GM12891 (cell line): ENCODE results near the gene GLIPR1L2.

Experiments used
- PAX5 ChIP-seq: IDR thresholded peaks from 2 replicates; pipeline ENCODE4 v1.6.1; 2011; ENCODE audit warnings: low read length, moderate library complexity, mild to moderate bottlenecking; ENCODE audit not compliant: insufficient read depth, severe bottlenecking
- POLR2A ChIP-seq: IDR thresholded peaks from 2 replicates; pipeline ENCODE4 v1.6.1; 2011; ENCODE audit warnings: low read depth, low read length, control low read depth
- POLR2AphosphoS5 ChIP-seq: IDR thresholded peaks from 2 replicates; pipeline ENCODE4 v1.6.1; 2011; ENCODE audit warnings: low read depth, low read length, control low read depth
- SPI1 ChIP-seq: IDR thresholded peaks from 2 replicates; pipeline ENCODE4 v1.6.1; 2011; ENCODE audit warnings: low read depth, low read length, control low read depth

- TF ChIP-seq POLR2AphosphoS5 (no peak), POLR2A (no peak), SPI1 (no peak), PAX5 (no peak)
Observed at GRCh38 chr12:75389706-75390105, 1.2 kb upstream of the GLIPR1L2 start.
